Thoracic aorta (tissue), 2 donors: ENCODE results near the gene BACE1. TPM values are rescaled to one million over a fixed set of nuclear protein-coding genes. Genes with fewer than 3 reads are reported as not detected.

Experiments
- ATAC-seq: fragments of 150-250 bp; one replicate; pipeline ENCODE4 v1.8.0; 2017; ENCODE audit warnings: low read depth; ENCODE audit not compliant: insufficient number of reproducible peaks, low FRiP score
- DNase-seq: peaks from one replicate; pipeline ENCODE4 v3.0.0-alpha.2; 2020; ENCODE audit warnings: low spot score
- H3K27ac ChIP-seq, 2 donors: fragments of 200-600 bp; sonication (generic); 1 replicate in 1 of 2; 2 replicates in 1 of 2; pipeline ENCODE4 v1.5.1; 2016; ENCODE audit warnings: mild to moderate bottlenecking in 2 of 2, moderate library complexity in 2 of 2
- H3K27me3 ChIP-seq: fragments of 200-600 bp; sonication (generic); replicated peaks from 2 replicates; pipeline ENCODE4 v1.6.0; 2016; ENCODE audit warnings: mild to moderate bottlenecking; ENCODE audit not compliant: insufficient read depth
- H3K36me3 ChIP-seq: fragments of 200-600 bp; sonication (generic); one replicate; pipeline ENCODE4 v1.5.1; 2016
- H3K4me1 ChIP-seq, 2 donors: fragments of 200-600 bp; sonication (generic); 1 replicate in 1 of 2; 2 replicates in 1 of 2; pipeline versions ENCODE4 v1.5.1 to v1.6.0; 2016; ENCODE audit warnings: low read depth in 2 of 2, mild to moderate bottlenecking in 1 of 2; ENCODE audit not compliant: control insufficient read depth in 1 of 2
- H3K4me3 ChIP-seq: fragments of 200-600 bp; sonication (generic); 2 replicates; pipeline ENCODE4 v1.5.1; 2016; ENCODE audit warnings: mild to moderate bottlenecking
- H3K9me3 ChIP-seq: fragments of 200-600 bp; sonication (generic); 2 replicates; pipeline ENCODE4 v1.5.1; 2016
- CTCF ChIP-seq: fragments of 200-600 bp; sonication (generic); IDR thresholded peaks from one replicate; pipeline ENCODE4 v1.5.1; 2019; ENCODE audit warnings: antibody characterized with exemption
- total RNA-seq, 2 donors: library from RNA; depleted of rRNA; stranded (reverse); fragments of >200 nt; gene quantifications; one replicate each; pipeline versions ENCODE4 v1.1.0 to v1.2.3, GENCODE V29; 2016

Gene BACE1
- total RNA-seq, 2 donors from 2014 or later, result 37.2 to 67.3 TPM

GRCh38 chr11:117284053-117284452 is 32.0 kb downstream of the BACE1 start:
- Histone ChIP-seq H3K27me3 (no peaks in the 10 kb centered on the region), H3K9me3 (no peaks in the 10 kb centered on the region), H3K4me1 (no peaks in the 10 kb centered on the region), H3K36me3 (peaks cover 42% of the 10 kb centered on the region), H3K27ac (no peak overlapping the region), H3K4me3 (no peak overlapping the region)
- DNase-seq (no peak), ATAC-seq (no peak)
- TF ChIP-seq CTCF, result no peak

GRCh38 chr11:117282956-117283355 is 33.1 kb downstream of the BACE1 start:
- Histone ChIP-seq H3K36me3 (peaks cover 42% of the 10 kb centered on the region), H3K27ac (no peak overlapping the region), H3K27me3 (no peaks in the 10 kb centered on the region), H3K9me3 (no peaks in the 10 kb centered on the region), H3K4me3 (no peak overlapping the region), H3K4me1 (no peaks in the 10 kb centered on the region)
- TF ChIP-seq CTCF, result no peak
- ATAC-seq (no peak), DNase-seq (no peak)

- Histone ChIP-seq H3K27me3 (no peaks in the 10 kb centered on the region), H3K36me3 (peaks cover 33% of the 10 kb centered on the region), H3K4me3 (no peak overlapping the region), H3K9me3 (no peaks in the 10 kb centered on the region), H3K4me1 (no peaks in the 10 kb centered on the region), H3K27ac (no peak overlapping the region)
- TF ChIP-seq CTCF, result no peak
- no peak for DNase-seq
- no peak for ATAC-seq
These were observed 34.2 kb downstream of the BACE1 start for GRCh38 chr11:117281869-117282268.

- no peak overlapping the region for H3K4me3 ChIP-seq
- DNase-seq, result no peak
- H3K27me3 ChIP-seq, result no peaks in the 10 kb centered on the region
- no peak for TF ChIP-seq CTCF
- no peaks in the 10 kb centered on the region for H3K4me1 ChIP-seq
- no peaks in the 10 kb centered on the region for H3K9me3 ChIP-seq
- H3K27ac ChIP-seq, result no peak overlapping the region
- no peak for ATAC-seq
- peaks cover 32% of the 10 kb centered on the region for H3K36me3 ChIP-seq
These were observed 34.9 kb downstream of the BACE1 start for GRCh38 chr11:117281159-117281558.

- Histone ChIP-seq H3K4me3 (no peak overlapping the region), H3K27ac (no peak overlapping the region), H3K27me3 (no peaks in the 10 kb centered on the region), H3K4me1 (no peaks in the 10 kb centered on the region), H3K9me3 (no peaks in the 10 kb centered on the region), H3K36me3 (peaks cover 28% of the 10 kb centered on the region)
- ATAC-seq, result no peak
- DNase-seq, result no peak
- no peak for TF ChIP-seq CTCF
These were observed 36.2 kb downstream of the BACE1 start for GRCh38 chr11:117279711-117280376.
